T-helper 2 cell treated with Interferon-gamma antibody and Interleukin-4, amounts not matched to agents 5 μg/mL and 100 μg/mL, for 36 hours (primary cell): Measurements from ENCODE around the gene ACO1.
"Not testable (repeated sequence)": the region's sequence is repeated elsewhere in the genome, so short reads cannot be mapped to it uniquely, and the experiment has no call there.

ENCODE experiments used
- DNase-seq: peaks from one replicate; pipeline ENCODE4 v3.0.0; 2021; ENCODE audit warnings: low spot score
- H3K27ac Mint-ChIP-seq: one replicate; pipeline ENCODE4 v1.8.0; 2021; ENCODE audit warnings: mild to moderate bottlenecking, mixed read lengths
- H3K27me3 Mint-ChIP-seq: one replicate; pipeline ENCODE4 v1.8.0; 2021; ENCODE audit warnings: low read depth, mixed read lengths
- H3K36me3 Mint-ChIP-seq: one replicate; pipeline ENCODE4 v1.8.0; 2021; ENCODE audit warnings: low read depth, mixed read lengths
- H3K4me1 Mint-ChIP-seq: one replicate; pipeline ENCODE4 v1.8.0; 2021; ENCODE audit warnings: low read depth, mixed read lengths
- H3K4me3 Mint-ChIP-seq: one replicate; pipeline ENCODE4 v1.8.0; 2022; ENCODE audit warnings: mild to moderate bottlenecking, moderate library complexity, mixed read lengths
- H3K9me3 Mint-ChIP-seq: one replicate; pipeline ENCODE4 v1.8.0; 2021; ENCODE audit warnings: mixed read lengths

ACO1 gene

GRCh38 chr9:32384364-32385151 lies at the start of gene ACO1:
Gene ACO1 (plus strand): TSS chr9:32384643. CDS start chr9:32405507, 20,864 bp downstream.
- peak within 1 kb of the TSS; percentile 83 for H3K4me3 Mint-ChIP-seq
- H3K27ac Mint-ChIP-seq, result peak within 1 kb of the TSS; percentile 37
- no peaks in the 10 kb centered on the region for H3K36me3 Mint-ChIP-seq
- H3K9me3 Mint-ChIP-seq, result no peaks in the 10 kb centered on the region
- peaks cover 24% of the 10 kb centered on the region for H3K27me3 Mint-ChIP-seq
- peak; percentile 82 for DNase-seq
- H3K4me1 Mint-ChIP-seq, result peaks cover 10% of the 10 kb centered on the region

- no peak for DNase-seq
- no peaks in the 10 kb centered on the region for H3K36me3 Mint-ChIP-seq
- no peaks in the 10 kb centered on the region for H3K27me3 Mint-ChIP-seq
- H3K4me3 Mint-ChIP-seq, result no peak overlapping the region
- no peaks in the 10 kb centered on the region for H3K9me3 Mint-ChIP-seq
- H3K27ac Mint-ChIP-seq, result no peak overlapping the region
- no peaks in the 10 kb centered on the region for H3K4me1 Mint-ChIP-seq
Observed at GRCh38 chr9:32334916-32335895, 49.2 kb upstream of the ACO1 start.

GRCh38 chr9:32339424-32339823 lies 45.0 kb upstream of the ACO1 start:
- no peak overlapping the region for H3K27ac Mint-ChIP-seq
- H3K36me3 Mint-ChIP-seq, result no peaks in the 10 kb centered on the region

GRCh38 chr9:32340361-32340760 lies 44.1 kb upstream of the ACO1 start:
- Mint-ChIP-seq H3K4me3 (no peak overlapping the region), H3K27ac (no peak overlapping the region), H3K27me3 (no peaks in the 10 kb centered on the region), H3K4me1 (peaks cover 7% of the 10 kb centered on the region), H3K9me3 (no peaks in the 10 kb centered on the region), H3K36me3 (no peaks in the 10 kb centered on the region)
- DNase-seq, result no peak

More at GRCh38 chr9:32339424-32339823, 45.0 kb upstream of the ACO1 start:
- no peak overlapping the region for H3K4me3 Mint-ChIP-seq
- no peaks in the 10 kb centered on the region for H3K27me3 Mint-ChIP-seq
- DNase-seq, result no peak
- peaks cover 5% of the 10 kb centered on the region for H3K4me1 Mint-ChIP-seq
- no peaks in the 10 kb centered on the region for H3K9me3 Mint-ChIP-seq

- H3K27ac Mint-ChIP-seq, result no peak overlapping the region
- H3K4me3 Mint-ChIP-seq, result no peak overlapping the region
- H3K9me3 Mint-ChIP-seq, result no peaks in the 10 kb centered on the region
- H3K4me1 Mint-ChIP-seq, result peaks cover 7% of the 10 kb centered on the region
- no peaks in the 10 kb centered on the region for H3K36me3 Mint-ChIP-seq
- no peaks in the 10 kb centered on the region for H3K27me3 Mint-ChIP-seq
- no peak for DNase-seq
Observed at GRCh38 chr9:32344551-32345182, 39.8 kb upstream of the ACO1 start.

- Mint-ChIP-seq H3K9me3 (no peaks in the 10 kb centered on the region), H3K27ac (no peak overlapping the region), H3K4me1 (peaks cover 7% of the 10 kb centered on the region), H3K27me3 (no peaks in the 10 kb centered on the region), H3K4me3 (no peak overlapping the region), H3K36me3 (no peaks in the 10 kb centered on the region)
- DNase-seq, result no peak
Observed at GRCh38 chr9:32345243-32345642, 39.2 kb upstream of the ACO1 start.

- Mint-ChIP-seq H3K36me3 (no peaks in the 10 kb centered on the region), H3K27ac (no peak overlapping the region), H3K4me3 (no peak overlapping the region), H3K9me3 (no peaks in the 10 kb centered on the region), H3K4me1 (peaks cover 7% of the 10 kb centered on the region), H3K27me3 (no peaks in the 10 kb centered on the region)
- DNase-seq, result no peak
Observed at GRCh38 chr9:32347571-32347970, 36.9 kb upstream of the ACO1 start.

GRCh38 chr9:32348106-32348695 lies 36.2 kb upstream of the ACO1 start:
- no peak for DNase-seq
- no peak overlapping the region for H3K27ac Mint-ChIP-seq
- peaks cover 7% of the 10 kb centered on the region for H3K4me1 Mint-ChIP-seq
- no peaks in the 10 kb centered on the region for H3K36me3 Mint-ChIP-seq
- no peaks in the 10 kb centered on the region for H3K27me3 Mint-ChIP-seq
- no peak overlapping the region for H3K4me3 Mint-ChIP-seq
- H3K9me3 Mint-ChIP-seq, result no peaks in the 10 kb centered on the region

GRCh38 chr9:32349013-32349412 lies 35.4 kb upstream of the ACO1 start:
- Mint-ChIP-seq H3K4me3 (no peak overlapping the region), H3K27ac (no peak overlapping the region), H3K27me3 (no peaks in the 10 kb centered on the region), H3K9me3 (no peaks in the 10 kb centered on the region), H3K36me3 (no peaks in the 10 kb centered on the region), H3K4me1 (peaks cover 6% of the 10 kb centered on the region)
- DNase-seq, result no peak

GRCh38 chr9:32350682-32351081 lies 33.8 kb upstream of the ACO1 start:
- Mint-ChIP-seq H3K9me3 (no peaks in the 10 kb centered on the region), H3K4me3 (no peak overlapping the region), H3K36me3 (no peaks in the 10 kb centered on the region), H3K27me3 (no peaks in the 10 kb centered on the region), H3K4me1 (no peaks in the 10 kb centered on the region), H3K27ac (no peak overlapping the region)
- DNase-seq, result no peak

- H3K4me1 Mint-ChIP-seq, result no peaks in the 10 kb centered on the region
- H3K27ac Mint-ChIP-seq, result no peak overlapping the region
- no peak for DNase-seq
- H3K27me3 Mint-ChIP-seq, result no peaks in the 10 kb centered on the region
- H3K9me3 Mint-ChIP-seq, result no peaks in the 10 kb centered on the region
- no peaks in the 10 kb centered on the region for H3K36me3 Mint-ChIP-seq
- H3K4me3 Mint-ChIP-seq, result no peak overlapping the region
Observed at GRCh38 chr9:32351845-32352244, 32.6 kb upstream of the ACO1 start.

- H3K4me1 Mint-ChIP-seq, DNase-seq, H3K27ac Mint-ChIP-seq, H3K36me3 Mint-ChIP-seq, H3K4me3 Mint-ChIP-seq, H3K9me3 Mint-ChIP-seq, H3K27me3 Mint-ChIP-seq: not testable (repeated sequence)
Observed at GRCh38 chr9:32353476-32353875, 31.0 kb upstream of the ACO1 start.

GRCh38 chr9:32359452-32359851 lies 25.0 kb upstream of the ACO1 start:
- Mint-ChIP-seq H3K36me3 (no peaks in the 10 kb centered on the region), H3K27ac (no peak overlapping the region), H3K9me3 (no peaks in the 10 kb centered on the region), H3K4me1 (no peaks in the 10 kb centered on the region), H3K27me3 (no peaks in the 10 kb centered on the region), H3K4me3 (no peak overlapping the region)
- DNase-seq, result no peak
